Measurements from ENCODE around the gene SLC44A3. TPM values are rescaled to one million over a fixed set of nuclear protein-coding genes. Genes with fewer than 3 reads are reported as not detected.
A peak's percentile ranks its signal among the peaks of the same experiment; 100 is the strongest.

SLC44A3 gene
- total RNA-seq, 4 donors from 2014 or later = 0.63 to 1.7 (median 0.83) TPM

GRCh38 chr1:94846308-94846707, 26.2 kb downstream of the SLC44A3 start:
- 65% methylated on average over 5 of the region's 5 CpGs for WGBS
- Histone ChIP-seq H3K9me3 (no peaks in the 10 kb centered on the region), H3K36me3 (no peaks in the 10 kb centered on the region), H3K27me3 (no peaks in the 10 kb centered on the region), H3K4me3 (no peak overlapping the region), H3K4me1 (no peaks in the 10 kb centered on the region), H3K27ac (replicated peaks in 1 of 4) (no peak overlapping the region)
- DNase-seq (ENCODE audit: extremely low spot score) = no peak
- intact Hi-C loops (cut with DNase I) = no loop called here
- TF ChIP-seq CTCF (IDR thresholded peaks at IDR 0.05) (no peak), POLR2AphosphoS5 (IDR thresholded peaks at IDR 0.05) (no peak), POLR2A (IDR thresholded peaks at IDR 0.05; ENCODE audit: low read depth) (no peak), EP300 (IDR thresholded peaks at IDR 0.05) (no peak)

DNA sequence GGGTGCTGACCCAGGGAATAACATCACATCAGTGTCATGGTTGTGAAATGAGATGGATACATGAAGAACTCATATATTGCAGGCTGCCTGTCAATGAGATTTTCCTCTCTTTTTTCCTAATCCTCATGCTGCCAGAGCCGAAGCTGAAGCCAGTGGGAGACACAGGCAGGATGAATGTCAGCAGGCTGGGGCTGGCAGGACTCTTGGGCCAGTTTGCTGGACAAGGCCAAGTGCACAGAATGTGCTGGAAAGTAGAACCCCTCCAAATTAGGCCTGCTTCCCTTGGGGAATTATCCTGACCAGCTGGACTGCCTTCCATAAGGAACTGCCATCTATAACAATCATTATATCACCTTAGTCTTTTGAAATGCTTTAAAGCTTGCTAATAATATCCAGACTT, 31.4 kb downstream of the SLC44A3 start:
- H3K27me3 ChIP-seq = no peaks in the 10 kb centered on the region
- H3K9me3 ChIP-seq = no peaks in the 10 kb centered on the region
- H3K4me3 ChIP-seq = no peak overlapping the region
- H3K4me1 ChIP-seq = peaks cover 12 to 23% (median 15%) of the 10 kb centered on the region in 4 donors
- H3K27ac ChIP-seq (replicated peaks in 1 of 4) = no peak overlapping the region
- intact Hi-C loops (cut with DNase I) = loop anchor here (5.0 to 10.0 kb wide), 2 partner anchors 171 to 383 kb away; partner anchors contain the start of gene RWDD3
- no peaks in the 10 kb centered on the region for H3K36me3 ChIP-seq
- TF ChIP-seq POLR2A (IDR thresholded peaks at IDR 0.05; ENCODE audit: low read depth) (no peak), POLR2AphosphoS5 (IDR thresholded peaks at IDR 0.05) (no peak), EP300 (IDR thresholded peaks at IDR 0.05) (no peak)
- DNase-seq (ENCODE audit: extremely low spot score) = no peak
- 50% methylated on average over 1 of the region's 1 CpG for WGBS

DNA sequence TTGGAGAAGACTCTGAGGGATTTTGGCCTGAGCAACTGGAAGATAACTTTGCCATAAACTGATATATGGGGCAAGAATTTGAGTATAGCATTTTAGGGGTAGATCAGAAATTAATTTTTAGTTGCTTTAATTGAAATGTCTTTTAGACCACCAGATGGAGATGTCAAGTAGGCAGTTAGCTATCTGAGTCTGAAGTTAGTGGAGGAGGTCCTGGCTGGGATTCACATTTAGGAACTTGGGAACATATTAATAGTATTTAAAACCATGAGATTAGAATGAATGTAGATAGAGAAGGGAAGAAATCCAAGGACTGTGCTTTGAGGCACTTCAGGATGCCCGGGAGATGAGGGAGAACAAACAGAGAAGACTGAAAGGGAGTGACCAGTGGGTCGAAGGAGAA, 32.6 kb downstream of the SLC44A3 start:
- WGBS = 74% methylated on average over 2 of the region's 2 CpGs
- intact Hi-C loops (cut with DNase I) = loop anchor here (5.0 to 10.0 kb wide), 2 partner anchors 170 to 382 kb away; partner anchors contain the start of gene RWDD3

DNA sequence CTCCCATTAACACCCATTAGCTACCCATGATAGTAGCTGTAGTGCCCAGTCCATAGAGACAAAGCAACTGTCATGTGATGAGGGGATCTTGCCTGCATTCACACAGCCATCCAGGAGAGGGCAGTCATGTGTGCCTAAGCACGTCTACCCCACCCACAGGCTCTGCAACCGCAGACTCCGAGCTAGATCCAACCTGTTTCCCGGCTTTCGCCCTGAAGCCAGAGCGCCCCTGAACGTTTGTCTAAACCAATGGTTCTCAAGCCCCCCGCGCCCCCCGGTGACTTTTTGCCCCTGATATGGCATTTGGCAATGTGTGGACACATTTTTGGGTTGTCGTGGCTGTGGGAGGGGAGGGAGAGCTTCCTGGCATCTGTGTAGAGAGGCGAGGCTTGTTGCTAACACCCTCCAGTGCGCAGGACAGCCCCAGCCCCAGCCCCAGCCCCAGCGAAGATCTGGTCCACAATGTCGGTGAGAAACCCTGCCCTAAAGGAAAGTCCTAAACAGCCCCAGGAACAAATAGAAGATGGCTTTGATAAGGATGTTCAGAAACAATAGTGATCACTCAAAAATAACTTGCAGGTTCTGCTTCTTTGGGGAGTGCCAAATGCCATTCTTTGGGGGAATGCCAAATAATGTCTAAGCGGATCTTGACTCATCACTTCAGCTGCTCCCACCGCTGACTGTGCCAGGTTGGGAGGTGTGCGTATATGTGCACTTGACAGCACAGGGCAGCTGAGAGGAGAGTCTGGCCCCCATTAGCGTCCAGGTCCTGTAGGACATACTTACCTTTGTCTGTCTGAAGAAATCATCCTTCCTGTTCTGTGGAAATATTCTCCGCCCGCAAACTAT, 34.5 kb downstream of the SLC44A3 start:
- Histone ChIP-seq H3K4me1 (peaks cover 12 to 32% (median 20%) of the 10 kb centered on the region in 4 donors), H3K27me3 (no peaks in the 10 kb centered on the region), H3K9me3 (no peaks in the 10 kb centered on the region), H3K4me3 (peak overlapping the region; percentile 51 to 66 (median 53)), H3K27ac (replicated peaks in 1 of 4) (peak overlapping the region; percentile 79 to 91 (median 86)), H3K36me3 (no peaks in the 10 kb centered on the region)
- 8% methylated on average over 19 of the region's 21 CpGs for WGBS
- intact Hi-C loops (cut with DNase I) = loop anchor here (1.0 to 10.0 kb wide), 4 partner anchors 70 to 380 kb away; partner anchors contain the start of gene RWDD3
- peak; percentile 96 for DNase-seq (ENCODE audit: extremely low spot score)
- TF ChIP-seq EP300 (IDR thresholded peaks at IDR 0.05) = no peak
- TF ChIP-seq POLR2A (IDR thresholded peaks at IDR 0.05; ENCODE audit: low read depth) = no peak
- peak; percentile 74 to 78 for TF ChIP-seq POLR2AphosphoS5 (IDR thresholded peaks at IDR 0.05)
- TF ChIP-seq CTCF (IDR thresholded peaks at IDR 0.05) = peak; percentile 94 to 96 (median 96)

More for the DNA sequence above, 32.6 kb downstream of the SLC44A3 start:
- Histone ChIP-seq H3K9me3 (no peaks in the 10 kb centered on the region), H3K27me3 (no peaks in the 10 kb centered on the region), H3K36me3 (no peaks in the 10 kb centered on the region), H3K4me1 (peaks cover 12 to 23% (median 15%) of the 10 kb centered on the region in 4 donors), H3K27ac (replicated peaks in 1 of 4) (no peak overlapping the region), H3K4me3 (no peak overlapping the region)
- TF ChIP-seq EP300 (IDR thresholded peaks at IDR 0.05) (no peak), CTCF (IDR thresholded peaks at IDR 0.05) (peak in 1 of 3 experiments; percentile 18)
- DNase-seq (ENCODE audit: extremely low spot score) = no peak

- 45% methylated on average over 2 of the region's 2 CpGs for WGBS
- peak overlapping the region in 3 of 4 donors; percentile 52 to 66 (median 54) for H3K4me3 ChIP-seq
- peak overlapping the region; percentile 79 to 91 (median 86) for H3K27ac ChIP-seq (replicated peaks in 1 of 4)
- no peaks in the 10 kb centered on the region for H3K36me3 ChIP-seq
- no peak for DNase-seq (ENCODE audit: extremely low spot score)
- H3K9me3 ChIP-seq = no peaks in the 10 kb centered on the region
- H3K27me3 ChIP-seq = no peaks in the 10 kb centered on the region
- TF ChIP-seq POLR2AphosphoS5 (IDR thresholded peaks at IDR 0.05) (no peak), POLR2A (IDR thresholded peaks at IDR 0.05; ENCODE audit: low read depth) (no peak), EP300 (IDR thresholded peaks at IDR 0.05) (no peak), CTCF (IDR thresholded peaks at IDR 0.05) (no peak)
- H3K4me1 ChIP-seq = peaks cover 12 to 38% (median 25%) of the 10 kb centered on the region in 4 donors
- intact Hi-C loops (cut with DNase I) = loop anchor here (2.0 to 10.0 kb wide), 2 partner anchors 69 to 379 kb away; partner anchors contain the start of gene RWDD3
These were observed 35.1 kb downstream of the SLC44A3 start for GRCh38 chr1:94855307-94855700.
